ENCODE results near the gene CD300C. TPM values are rescaled to one million over a fixed set of nuclear protein-coding genes. Genes with fewer than 3 reads are reported as not detected.

Gene CD300C
- total RNA-seq, 1 donor from 2014 or later = 0.27 TPM

DNA sequence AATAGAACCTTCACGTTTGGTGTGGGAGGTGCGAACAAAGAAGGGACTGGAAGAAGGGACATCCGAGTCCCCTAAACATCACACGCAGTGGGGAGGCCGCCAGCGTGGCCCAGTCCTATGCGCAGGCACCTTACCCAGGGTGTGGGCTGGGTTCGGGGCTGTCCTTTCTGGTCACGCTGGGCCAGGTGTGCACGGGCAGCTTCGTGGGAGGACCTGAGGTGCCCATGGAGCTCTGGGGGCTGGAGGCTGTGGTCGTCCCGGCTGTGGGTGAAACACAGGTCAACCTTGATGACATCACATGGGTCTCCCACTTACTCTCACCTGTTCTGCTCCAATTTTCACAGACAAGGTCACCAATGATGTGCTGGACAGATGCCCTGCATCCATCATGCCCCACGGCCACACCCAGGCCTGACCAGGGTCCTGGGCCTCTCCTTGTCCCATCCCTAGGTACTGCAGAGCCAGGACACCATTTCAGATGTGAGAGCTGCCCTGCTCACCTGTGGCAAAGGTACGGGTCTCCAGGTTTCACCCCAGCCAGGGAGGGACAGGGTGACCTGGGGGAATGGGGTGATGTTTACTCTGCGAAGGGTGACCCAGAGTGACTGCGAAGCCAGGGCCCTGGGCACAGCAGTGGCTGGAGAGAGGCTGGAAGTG lies 3.1 kb downstream of the CD300C start:
- Histone ChIP-seq H3K27ac (ENCODE audit: low read depth, low read length) (no peak overlapping the region), H3K4me1 (ENCODE audit: insufficient read depth, low read length) (no peaks in the 10 kb centered on the region), H3K9ac (ENCODE audit: low read length) (no peak overlapping the region), H3K9me3 (ENCODE audit: insufficient read depth, low read depth, low read length) (no peaks in the 10 kb centered on the region), H3K4me2 (ENCODE audit: low read length) (no peak overlapping the region), H3K36me3 (ENCODE audit: insufficient read depth, low read length) (no peaks in the 10 kb centered on the region), H4K20me1 (ENCODE audit: insufficient read depth, low read length) (no peaks in the 10 kb centered on the region), H3K4me3 (ENCODE audit: insufficient read depth, low read depth, low read length) (no peak overlapping the region), H3K27me3 (ENCODE audit: insufficient read depth, low read length) (no peaks in the 10 kb centered on the region), H3K79me2 (ENCODE audit: insufficient read depth, low read length) (no peaks in the 10 kb centered on the region), H2AFZ (ENCODE audit: low read depth, low read length) (no peak overlapping the region)
- Mint-ChIP-seq H3K36me3 (ENCODE audit: low read depth, unreplicated experiment) (no peaks in the 10 kb centered on the region), H3K9me3 (ENCODE audit: unreplicated experiment) (no peaks in the 10 kb centered on the region), H3K4me1 (ENCODE audit: low read depth, unreplicated experiment) (peaks cover 4% of the 10 kb centered on the region), H3K27ac (ENCODE audit: unreplicated experiment) (no peak overlapping the region), H3K4me3 (ENCODE audit: unreplicated experiment) (no peak overlapping the region), H3K27me3 (ENCODE audit: low read depth, unreplicated experiment) (peaks cover 34% of the 10 kb centered on the region)
- FAIRE-seq (no peak), DNase-seq (ENCODE audit: low read depth) (no peak)
- no peak for TF ChIP-seq EZH2 (IDR thresholded peaks at IDR 0.05; ENCODE audit: insufficient read depth, low read length)
- TF ChIP-seq, protein P1, sequence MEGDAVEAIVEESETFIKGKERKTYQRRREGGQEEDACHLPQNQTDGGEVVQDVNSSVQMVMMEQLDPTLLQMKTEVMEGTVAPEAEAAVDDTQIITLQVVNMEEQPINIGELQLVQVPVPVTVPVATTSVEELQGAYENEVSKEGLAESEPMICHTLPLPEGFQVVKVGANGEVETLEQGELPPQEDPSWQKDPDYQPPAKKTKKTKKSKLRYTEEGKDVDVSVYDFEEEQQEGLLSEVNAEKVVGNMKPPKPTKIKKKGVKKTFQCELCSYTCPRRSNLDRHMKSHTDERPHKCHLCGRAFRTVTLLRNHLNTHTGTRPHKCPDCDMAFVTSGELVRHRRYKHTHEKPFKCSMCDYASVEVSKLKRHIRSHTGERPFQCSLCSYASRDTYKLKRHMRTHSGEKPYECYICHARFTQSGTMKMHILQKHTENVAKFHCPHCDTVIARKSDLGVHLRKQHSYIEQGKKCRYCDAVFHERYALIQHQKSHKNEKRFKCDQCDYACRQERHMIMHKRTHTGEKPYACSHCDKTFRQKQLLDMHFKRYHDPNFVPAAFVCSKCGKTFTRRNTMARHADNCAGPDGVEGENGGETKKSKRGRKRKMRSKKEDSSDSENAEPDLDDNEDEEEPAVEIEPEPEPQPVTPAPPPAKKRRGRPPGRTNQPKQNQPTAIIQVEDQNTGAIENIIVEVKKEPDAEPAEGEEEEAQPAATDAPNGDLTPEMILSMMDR (IDR thresholded peaks at IDR 0.05; ENCODE audit: insufficient read depth, low read depth, low read length) = no peak

DNA sequence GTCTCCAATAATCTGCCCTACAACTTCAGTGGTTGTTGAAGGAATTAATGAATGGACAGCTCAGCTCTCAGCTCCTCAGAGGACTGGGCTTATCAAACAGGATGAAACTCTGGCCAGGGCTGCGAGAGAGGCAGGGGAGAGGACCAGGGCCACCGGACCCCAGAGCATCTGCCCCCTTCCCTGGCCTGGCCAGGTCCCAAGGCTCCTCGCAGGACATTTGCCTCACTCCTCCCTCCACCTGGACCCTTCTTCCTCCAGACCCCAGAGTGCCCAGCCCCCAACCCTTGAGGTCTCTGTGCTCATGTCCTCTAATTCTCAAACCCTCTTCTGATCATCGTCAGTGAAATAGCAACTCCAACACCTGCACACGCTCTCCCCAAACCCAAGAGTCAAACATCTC lies 3.7 kb downstream of the CD300C start:
- H3K4me3 Mint-ChIP-seq (ENCODE audit: unreplicated experiment) = no peak overlapping the region
- no peaks in the 10 kb centered on the region for H3K4me1 Mint-ChIP-seq (ENCODE audit: low read depth, unreplicated experiment)
- Histone ChIP-seq H3K4me2 (ENCODE audit: low read length) (no peak overlapping the region), H3K9ac (ENCODE audit: low read length) (no peak overlapping the region), H3K79me2 (ENCODE audit: insufficient read depth, low read length) (no peaks in the 10 kb centered on the region), H3K4me1 (ENCODE audit: insufficient read depth, low read length) (no peaks in the 10 kb centered on the region), H3K9me3 (ENCODE audit: insufficient read depth, low read depth, low read length) (no peaks in the 10 kb centered on the region), H3K27ac (ENCODE audit: low read depth, low read length) (no peak overlapping the region), H3K27me3 (ENCODE audit: insufficient read depth, low read length) (peaks cover under 1% of the 10 kb centered on the region), H4K20me1 (ENCODE audit: insufficient read depth, low read length) (no peaks in the 10 kb centered on the region), H2AFZ (ENCODE audit: low read depth, low read length) (no peak overlapping the region), H3K4me3 (ENCODE audit: insufficient read depth, low read depth, low read length) (no peak overlapping the region), H3K36me3 (ENCODE audit: insufficient read depth, low read length) (no peaks in the 10 kb centered on the region)
- TF ChIP-seq EZH2 (IDR thresholded peaks at IDR 0.05; ENCODE audit: insufficient read depth, low read length) = no peak
- DNase-seq (ENCODE audit: low read depth) (no peak), FAIRE-seq (no peak)
- H3K9me3 Mint-ChIP-seq (ENCODE audit: unreplicated experiment) = no peaks in the 10 kb centered on the region
- H3K27me3 Mint-ChIP-seq (ENCODE audit: low read depth, unreplicated experiment) = peaks cover 39% of the 10 kb centered on the region
- no peaks in the 10 kb centered on the region for H3K36me3 Mint-ChIP-seq (ENCODE audit: low read depth, unreplicated experiment)
- no peak overlapping the region for H3K27ac Mint-ChIP-seq (ENCODE audit: unreplicated experiment)

DNA sequence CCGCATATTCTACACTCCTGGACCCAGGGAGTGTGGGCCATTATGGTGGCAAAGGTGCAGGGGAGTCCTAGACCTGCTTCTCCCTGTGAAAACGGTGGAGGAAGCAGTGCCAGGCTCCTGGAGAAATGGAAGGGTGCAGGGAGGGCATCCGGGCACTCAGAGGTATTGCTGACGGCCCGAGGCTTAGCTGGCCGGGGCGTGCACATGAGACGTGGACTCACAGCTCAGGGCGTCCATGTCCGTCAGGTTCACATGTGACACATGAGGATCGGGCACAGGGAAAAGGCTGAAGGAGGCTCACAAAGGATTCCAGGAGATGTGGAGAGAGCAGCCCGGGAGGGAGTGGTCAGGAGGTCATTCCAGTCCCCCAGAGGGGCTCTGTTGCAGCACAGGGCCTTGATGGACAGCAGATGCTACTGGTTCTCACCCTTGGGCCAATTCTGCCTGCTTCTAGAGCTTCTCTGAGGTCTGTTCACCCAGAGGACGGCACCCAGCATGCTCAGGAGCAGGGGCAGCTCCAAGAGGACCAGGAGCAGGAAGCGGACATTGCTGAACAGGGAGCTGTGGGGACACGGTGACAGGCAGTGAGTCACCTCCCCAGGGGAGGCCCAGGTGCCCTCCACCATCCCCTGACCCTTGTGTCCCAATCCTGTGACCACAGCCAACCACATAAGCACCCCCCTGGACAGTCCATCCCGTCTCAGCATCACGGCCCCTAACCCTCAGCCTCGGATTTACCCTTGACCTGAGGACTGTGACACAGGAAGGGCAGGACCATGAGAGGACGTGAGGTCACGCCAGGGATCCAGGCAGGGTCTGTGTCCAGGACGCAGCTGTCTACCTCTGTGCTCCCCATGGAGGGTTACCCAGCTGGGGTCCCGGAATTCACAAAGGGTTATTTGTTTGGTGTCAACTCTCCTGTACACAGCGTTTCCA lies 4.5 kb downstream of the CD300C start:
- Histone ChIP-seq H3K36me3 (ENCODE audit: insufficient read depth, low read length) (no peaks in the 10 kb centered on the region), H3K4me1 (ENCODE audit: insufficient read depth, low read length) (no peaks in the 10 kb centered on the region), H3K9me3 (ENCODE audit: insufficient read depth, low read depth, low read length) (no peaks in the 10 kb centered on the region), H4K20me1 (ENCODE audit: insufficient read depth, low read length) (no peaks in the 10 kb centered on the region), H3K9ac (ENCODE audit: low read length) (no peak overlapping the region), H3K27me3 (ENCODE audit: insufficient read depth, low read length) (peaks cover 3% of the 10 kb centered on the region), H3K79me2 (ENCODE audit: insufficient read depth, low read length) (no peaks in the 10 kb centered on the region), H2AFZ (ENCODE audit: low read depth, low read length) (no peak overlapping the region), H3K4me3 (ENCODE audit: insufficient read depth, low read depth, low read length) (no peak overlapping the region), H3K27ac (ENCODE audit: low read depth, low read length) (no peak overlapping the region), H3K4me2 (ENCODE audit: low read length) (no peak overlapping the region)
- Mint-ChIP-seq H3K4me3 (ENCODE audit: unreplicated experiment) (no peak overlapping the region), H3K27me3 (ENCODE audit: low read depth, unreplicated experiment) (peaks cover 45% of the 10 kb centered on the region), H3K9me3 (ENCODE audit: unreplicated experiment) (no peaks in the 10 kb centered on the region), H3K27ac (ENCODE audit: unreplicated experiment) (no peak overlapping the region), H3K4me1 (ENCODE audit: low read depth, unreplicated experiment) (no peaks in the 10 kb centered on the region), H3K36me3 (ENCODE audit: low read depth, unreplicated experiment) (no peaks in the 10 kb centered on the region)
- FAIRE-seq (no peak), DNase-seq (ENCODE audit: low read depth) (no peak)
- no peak for TF ChIP-seq EZH2 (IDR thresholded peaks at IDR 0.05; ENCODE audit: insufficient read depth, low read length)
- TF ChIP-seq, protein P1 (IDR thresholded peaks at IDR 0.05; ENCODE audit: insufficient read depth, low read depth, low read length) = no peak

Data from astrocyte (in vitro differentiated cells and primary cell).